HG03469 (cell line): ENCODE measurements around the gene HAVCR2.
A peak's percentile ranks its signal among the peaks of the same experiment; 100 is the strongest.
"Not testable (repeated sequence)": the region's sequence is repeated elsewhere in the genome, so short reads cannot be mapped to it uniquely, and the experiment has no call there.

Experiments
- ATAC-seq: cut with Tn5 transposase; IDR thresholded peaks from one replicate; pipeline ENCODE4 v1.9.1; 2021; ENCODE audit warnings: mild to moderate bottlenecking, moderate library complexity, moderate number of reproducible peaks; ENCODE audit not compliant: unreplicated experiment

HAVCR2 gene

DNA sequence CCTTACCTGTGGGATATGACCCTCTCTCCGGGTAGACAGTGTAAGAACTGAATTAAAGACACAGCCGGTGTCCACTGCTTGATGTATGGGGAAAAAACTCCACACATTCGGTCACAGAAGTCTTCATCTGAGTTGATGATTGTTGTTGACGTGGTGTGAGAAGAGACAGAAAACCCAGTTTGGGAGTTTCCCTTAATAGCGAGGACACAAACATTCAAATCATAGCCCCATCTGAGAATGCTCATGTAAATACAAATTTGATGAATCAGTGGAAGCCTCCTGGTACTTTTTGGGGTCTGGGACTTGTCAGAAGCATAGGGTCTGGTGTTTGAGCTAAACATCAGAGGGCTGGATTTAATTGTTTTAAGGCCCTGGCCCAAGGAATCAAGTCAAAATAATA is 60.9 kb downstream of the HAVCR2 start:
- no peak for ATAC-seq

DNA sequence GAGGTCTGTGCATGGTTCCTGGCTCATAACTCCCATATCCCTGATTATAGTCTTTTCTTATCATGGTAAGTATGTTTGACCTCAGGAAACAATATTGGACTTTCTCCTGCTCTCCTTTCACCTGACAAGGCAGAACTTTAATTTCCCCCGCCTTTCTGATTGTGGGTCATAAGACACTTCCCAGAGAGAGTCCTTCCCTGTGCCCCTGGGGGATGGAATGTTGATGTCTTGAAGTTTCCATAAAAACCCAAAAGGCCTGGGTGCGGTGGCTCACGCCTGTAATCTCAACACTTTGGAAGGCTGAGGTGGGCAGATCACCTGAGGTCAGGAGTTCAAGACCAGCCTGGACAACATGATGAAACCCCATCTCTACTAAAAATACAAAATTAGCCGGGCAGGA is 61.8 kb downstream of the HAVCR2 start:
- not testable (repeated sequence) for ATAC-seq

DNA sequence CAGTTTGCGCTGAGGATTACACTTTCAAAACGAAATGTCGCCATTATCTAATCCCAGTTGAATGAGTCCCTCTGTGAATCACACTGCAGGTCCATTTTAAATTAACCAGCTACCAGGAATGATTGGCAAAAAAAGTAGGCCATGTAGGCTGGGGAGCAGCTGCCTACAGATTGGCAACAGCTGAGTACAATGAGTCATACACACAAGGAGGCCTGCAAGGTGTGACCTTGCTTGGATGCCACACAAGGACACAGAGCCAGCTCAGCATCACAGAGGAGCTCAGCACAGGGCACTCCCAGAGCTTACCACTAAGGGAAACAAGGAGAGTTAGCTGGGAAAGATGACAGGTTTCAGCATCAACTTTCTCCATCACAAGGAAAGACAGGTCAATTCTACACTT is 62.8 kb downstream of the HAVCR2 start:
- no peak for ATAC-seq

DNA sequence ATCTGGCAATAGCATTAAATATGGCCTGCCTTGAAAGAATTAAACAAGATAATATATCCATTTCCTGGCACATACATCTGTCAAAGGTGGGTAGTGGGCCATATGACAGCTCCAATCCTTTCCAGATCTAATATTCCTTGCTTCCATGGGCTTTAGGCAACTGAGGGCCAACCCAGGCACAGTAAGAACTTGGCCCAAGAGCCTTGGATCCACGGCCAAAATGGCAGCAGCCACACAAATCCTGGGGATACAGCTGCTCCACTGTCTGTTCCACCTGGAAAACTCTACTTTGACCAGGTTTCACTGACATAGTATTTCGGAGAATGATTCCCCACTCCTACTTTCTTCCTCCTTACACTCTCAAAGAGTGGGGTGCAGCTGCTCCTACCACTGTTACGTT is 63.2 kb downstream of the HAVCR2 start:
- ATAC-seq: no peak

DNA sequence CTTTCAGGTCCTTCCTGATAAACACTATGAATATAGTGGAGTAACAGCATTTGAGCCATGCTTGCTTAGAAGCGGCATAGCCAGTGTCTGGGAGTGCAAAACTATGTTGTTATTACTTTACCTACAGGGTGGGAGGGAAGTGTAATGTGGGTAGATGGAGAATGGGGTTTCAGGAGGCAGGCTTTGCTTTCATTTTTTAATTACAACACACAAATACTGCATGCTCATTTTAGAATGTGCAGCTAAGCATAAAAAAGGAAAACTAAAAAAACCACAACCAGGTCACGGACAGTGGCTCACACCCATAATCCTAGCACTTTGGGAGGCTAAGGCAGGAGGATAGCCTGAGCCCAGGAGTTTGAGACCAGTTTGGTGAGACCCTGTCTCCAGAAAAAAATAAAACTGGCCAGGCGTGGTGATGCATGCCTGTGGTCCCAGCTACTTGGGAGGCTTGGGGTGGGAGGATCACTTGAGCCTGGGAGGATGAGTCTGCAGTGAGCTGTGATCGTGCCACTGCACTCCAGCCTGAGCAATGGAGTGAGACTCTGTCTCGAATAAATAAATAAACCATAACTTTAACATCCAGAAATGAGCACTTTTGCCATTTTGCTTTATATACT is 70.2 kb downstream of the HAVCR2 start:
- peak; percentile 60 for ATAC-seq
